ENCODE data around the gene SYK. TPM values are rescaled to one million over a fixed set of nuclear protein-coding genes. Genes with fewer than 3 reads are reported as not detected.

SYK gene
- total RNA-seq, 1 donor from 2014 or later, result 10.7 TPM

GRCh38 chr9:90916147-90916734 lies 114.6 kb downstream of the SYK start:
- Mint-ChIP-seq H3K4me3 (ENCODE audit: unreplicated experiment) (no peak overlapping the region), H3K36me3 (ENCODE audit: unreplicated experiment) (no peaks in the 10 kb centered on the region), H3K9me3 (ENCODE audit: unreplicated experiment) (peaks cover 2% of the 10 kb centered on the region), H3K27me3 (ENCODE audit: unreplicated experiment) (peaks cover 5% of the 10 kb centered on the region), H3K27ac (ENCODE audit: unreplicated experiment) (no peak overlapping the region), H3K4me1 (ENCODE audit: low read depth, unreplicated experiment) (no peaks in the 10 kb centered on the region)
- no peak for TF ChIP-seq CTCF (IDR thresholded peaks at IDR 0.05; ENCODE audit: partially characterized antibody, unreplicated experiment)
- no peak for DNase-seq

GRCh38 chr9:90919883-90920282 lies 118.3 kb downstream of the SYK start:
- no peaks in the 10 kb centered on the region for H3K4me1 Mint-ChIP-seq (ENCODE audit: low read depth, unreplicated experiment)
- H3K27ac Mint-ChIP-seq (ENCODE audit: unreplicated experiment), result no peak overlapping the region
- TF ChIP-seq CTCF (IDR thresholded peaks at IDR 0.05; ENCODE audit: partially characterized antibody, unreplicated experiment), result no peak
- no peak overlapping the region for H3K4me3 Mint-ChIP-seq (ENCODE audit: unreplicated experiment)
- DNase-seq, result no peak
- H3K27me3 Mint-ChIP-seq (ENCODE audit: unreplicated experiment), result peaks cover 3% of the 10 kb centered on the region
- H3K36me3 Mint-ChIP-seq (ENCODE audit: unreplicated experiment), result no peaks in the 10 kb centered on the region
- peaks cover 1% of the 10 kb centered on the region for H3K9me3 Mint-ChIP-seq (ENCODE audit: unreplicated experiment)

- no peak for TF ChIP-seq CTCF (IDR thresholded peaks at IDR 0.05; ENCODE audit: partially characterized antibody, unreplicated experiment)
- no peak overlapping the region for H3K4me3 Mint-ChIP-seq (ENCODE audit: unreplicated experiment)
- peaks cover 1% of the 10 kb centered on the region for H3K9me3 Mint-ChIP-seq (ENCODE audit: unreplicated experiment)
- H3K27ac Mint-ChIP-seq (ENCODE audit: unreplicated experiment), result no peak overlapping the region
- H3K27me3 Mint-ChIP-seq (ENCODE audit: unreplicated experiment), result peaks cover 3% of the 10 kb centered on the region
- no peaks in the 10 kb centered on the region for H3K36me3 Mint-ChIP-seq (ENCODE audit: unreplicated experiment)
- no peaks in the 10 kb centered on the region for H3K4me1 Mint-ChIP-seq (ENCODE audit: low read depth, unreplicated experiment)
- no peak for DNase-seq
Observed at GRCh38 chr9:90921104-90921503, 119.5 kb downstream of the SYK start.

- no peak for TF ChIP-seq CTCF (IDR thresholded peaks at IDR 0.05; ENCODE audit: partially characterized antibody, unreplicated experiment)
- H3K4me3 Mint-ChIP-seq (ENCODE audit: unreplicated experiment), result no peak overlapping the region
- peaks cover 3% of the 10 kb centered on the region for H3K27me3 Mint-ChIP-seq (ENCODE audit: unreplicated experiment)
- H3K27ac Mint-ChIP-seq (ENCODE audit: unreplicated experiment), result no peak overlapping the region
- H3K9me3 Mint-ChIP-seq (ENCODE audit: unreplicated experiment), result peaks cover 1% of the 10 kb centered on the region
- H3K4me1 Mint-ChIP-seq (ENCODE audit: low read depth, unreplicated experiment), result no peaks in the 10 kb centered on the region
- DNase-seq, result no peak
- no peaks in the 10 kb centered on the region for H3K36me3 Mint-ChIP-seq (ENCODE audit: unreplicated experiment)
Observed at GRCh38 chr9:90921969-90922368, 120.3 kb downstream of the SYK start.

GRCh38 chr9:90925581-90926257 lies 124.1 kb downstream of the SYK start:
- H3K9me3 Mint-ChIP-seq (ENCODE audit: unreplicated experiment), result peaks cover 1% of the 10 kb centered on the region

More at GRCh38 chr9:90925581-90926257, 124.1 kb downstream of the SYK start:
- no peaks in the 10 kb centered on the region for H3K4me1 Mint-ChIP-seq (ENCODE audit: low read depth, unreplicated experiment)
- H3K27ac Mint-ChIP-seq (ENCODE audit: unreplicated experiment), result no peak overlapping the region
- no peak overlapping the region for H3K4me3 Mint-ChIP-seq (ENCODE audit: unreplicated experiment)
- H3K27me3 Mint-ChIP-seq (ENCODE audit: unreplicated experiment), result no peaks in the 10 kb centered on the region
- TF ChIP-seq CTCF (IDR thresholded peaks at IDR 0.05; ENCODE audit: partially characterized antibody, unreplicated experiment), result no peak
- H3K36me3 Mint-ChIP-seq (ENCODE audit: unreplicated experiment), result no peaks in the 10 kb centered on the region
- DNase-seq, result no peak

Measured in glutamatergic neuron (in vitro differentiated cells).